Mesothelial cell of epicardium (in vitro differentiated cells): Measurements from ENCODE around the gene LCN9. TPM values are rescaled to one million over a fixed set of nuclear protein-coding genes. Genes with fewer than 3 reads are reported as not detected.
A peak's percentile ranks its signal among the peaks of the same experiment; 100 is the strongest.

Source experiments
- DNase-seq, 2 experiments: peaks; one replicate each; pipeline ENCODE4 v3.0.0; 2021; ENCODE audit warnings: low spot score in 2 of 2; ENCODE audit not compliant: unreplicated experiment in 2 of 2
- H3K27ac Mint-ChIP-seq: 2 replicates; pipeline ENCODE4 v1.8.0; 2021; ENCODE audit warnings: mixed read lengths
- H3K27me3 Mint-ChIP-seq: 2 replicates; pipeline ENCODE4 v1.8.0; 2021; ENCODE audit warnings: low read depth, mixed read lengths
- H3K36me3 Mint-ChIP-seq: 2 replicates; pipeline ENCODE4 v1.8.0; 2021; ENCODE audit warnings: mixed read lengths
- H3K4me1 Mint-ChIP-seq: 2 replicates; pipeline ENCODE4 v1.8.0; 2021; ENCODE audit warnings: mixed read lengths
- H3K4me3 Mint-ChIP-seq: 2 replicates; pipeline ENCODE4 v1.8.0; 2021; ENCODE audit warnings: mild to moderate bottlenecking, moderate library complexity, mixed read lengths
- H3K9me3 Mint-ChIP-seq: 2 replicates; pipeline ENCODE4 v1.8.0; 2021; ENCODE audit warnings: mixed read lengths
- total RNA-seq: library from RNA; stranded (reverse); gene quantifications from 3 replicates; pipeline ENCODE4 v1.2.1, GENCODE V29; 2021
- TF ChIP-seq, protein P1 (sequence below): fragments of 200-600 bp; sonication (generic); IDR thresholded peaks from one replicate; pipeline ENCODE4 v1.5.0; 2021; ENCODE audit warnings: antibody characterized with exemption; ENCODE audit not compliant: unreplicated experiment

LCN9 gene
- total RNA-seq, 1 donor from 2014 or later, result 1.7 TPM

DNA sequence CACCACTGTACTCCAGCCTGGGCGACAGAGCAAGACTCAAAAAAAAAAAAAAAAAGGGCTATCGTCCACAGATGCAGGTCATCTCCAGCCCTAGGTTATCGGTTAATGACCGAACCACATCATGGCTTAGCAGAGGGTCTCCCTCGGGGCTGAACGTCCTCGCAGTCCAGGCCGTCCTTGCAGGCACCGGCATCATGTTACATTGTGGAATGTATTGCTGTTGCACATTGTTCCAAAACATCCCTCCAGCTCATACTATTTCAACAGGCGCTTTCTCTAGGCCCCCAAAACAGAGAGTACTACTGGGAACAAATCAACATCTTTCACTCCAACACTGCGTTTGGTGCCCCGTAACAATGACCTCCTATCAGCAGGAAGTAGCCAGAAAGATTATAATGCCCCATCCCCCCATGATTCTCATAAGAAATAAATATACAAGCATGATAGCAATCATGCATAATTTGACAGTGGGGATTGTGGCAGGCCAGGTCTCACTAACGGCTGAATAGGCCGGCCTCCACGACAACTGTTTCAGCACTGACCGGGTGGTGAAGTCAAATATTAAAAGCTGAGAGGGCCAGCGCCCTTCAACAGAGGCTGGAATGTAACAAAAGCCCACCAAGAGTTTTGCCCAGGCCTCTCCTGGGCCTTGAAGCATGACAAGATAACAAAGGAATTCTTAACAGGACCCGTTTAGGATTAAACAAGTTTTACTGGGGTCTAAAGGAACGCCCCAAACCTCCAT, 1.1 kb upstream of the LCN9 start:
- TF ChIP-seq, protein P1, sequence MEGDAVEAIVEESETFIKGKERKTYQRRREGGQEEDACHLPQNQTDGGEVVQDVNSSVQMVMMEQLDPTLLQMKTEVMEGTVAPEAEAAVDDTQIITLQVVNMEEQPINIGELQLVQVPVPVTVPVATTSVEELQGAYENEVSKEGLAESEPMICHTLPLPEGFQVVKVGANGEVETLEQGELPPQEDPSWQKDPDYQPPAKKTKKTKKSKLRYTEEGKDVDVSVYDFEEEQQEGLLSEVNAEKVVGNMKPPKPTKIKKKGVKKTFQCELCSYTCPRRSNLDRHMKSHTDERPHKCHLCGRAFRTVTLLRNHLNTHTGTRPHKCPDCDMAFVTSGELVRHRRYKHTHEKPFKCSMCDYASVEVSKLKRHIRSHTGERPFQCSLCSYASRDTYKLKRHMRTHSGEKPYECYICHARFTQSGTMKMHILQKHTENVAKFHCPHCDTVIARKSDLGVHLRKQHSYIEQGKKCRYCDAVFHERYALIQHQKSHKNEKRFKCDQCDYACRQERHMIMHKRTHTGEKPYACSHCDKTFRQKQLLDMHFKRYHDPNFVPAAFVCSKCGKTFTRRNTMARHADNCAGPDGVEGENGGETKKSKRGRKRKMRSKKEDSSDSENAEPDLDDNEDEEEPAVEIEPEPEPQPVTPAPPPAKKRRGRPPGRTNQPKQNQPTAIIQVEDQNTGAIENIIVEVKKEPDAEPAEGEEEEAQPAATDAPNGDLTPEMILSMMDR, result no peak
- Mint-ChIP-seq H3K27me3 (peaks cover 4% of the 10 kb centered on the region), H3K36me3 (no peaks in the 10 kb centered on the region), H3K4me1 (peaks cover 27% of the 10 kb centered on the region), H3K27ac (peak overlapping the region; percentile 91), H3K4me3 (no peak overlapping the region), H3K9me3 (peaks cover 4% of the 10 kb centered on the region)
- DNase-seq, result no peak

DNA sequence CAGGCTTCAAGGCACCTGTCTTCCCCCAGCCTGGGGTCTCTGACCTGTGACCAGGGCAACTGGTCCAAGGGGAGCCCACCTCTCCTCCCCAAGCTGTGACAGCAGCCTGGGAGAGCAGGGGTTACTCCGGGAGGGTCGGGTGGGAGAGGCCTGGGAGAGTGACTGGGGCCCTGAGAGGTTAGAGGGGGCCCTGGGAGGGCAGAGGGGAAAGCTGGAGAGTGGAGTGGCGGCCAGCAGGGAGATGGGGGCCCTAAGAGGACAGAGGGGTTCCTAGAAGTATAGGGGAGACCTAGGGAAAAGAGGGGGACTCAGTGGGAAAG, 302 bp downstream of the LCN9 start:
- Mint-ChIP-seq H3K36me3 (peaks cover 1% of the 10 kb centered on the region), H3K27me3 (peaks cover 6% of the 10 kb centered on the region), H3K4me1 (peaks cover 27% of the 10 kb centered on the region), H3K9me3 (peaks cover 2% of the 10 kb centered on the region), H3K27ac (no peak overlapping the region), H3K4me3 (no peak overlapping the region)
- DNase-seq, result no peak
- TF ChIP-seq, protein P1, result no peak

DNA sequence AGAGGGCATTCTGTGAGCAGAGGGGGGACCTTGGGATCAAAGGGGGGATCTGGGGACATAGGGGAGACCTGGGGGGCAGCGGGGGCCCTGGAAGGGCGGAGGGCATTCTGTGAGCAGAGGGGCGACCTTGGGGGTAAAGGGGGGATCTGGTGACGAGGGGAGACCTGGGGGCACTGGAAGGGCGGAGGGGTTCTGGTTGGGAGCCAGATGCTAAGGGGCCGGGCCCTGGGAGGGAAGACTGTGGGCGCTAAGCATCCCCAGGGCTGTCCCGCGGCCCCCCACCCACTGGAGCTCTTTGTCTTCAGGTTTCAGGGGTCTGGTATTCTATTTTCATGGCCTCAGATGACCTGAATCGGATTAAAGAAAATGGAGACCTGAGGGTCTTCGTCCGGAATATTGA, 748 bp downstream of the LCN9 start:
- H3K36me3 Mint-ChIP-seq, result peaks cover 2% of the 10 kb centered on the region
- no peak overlapping the region for H3K4me3 Mint-ChIP-seq
- DNase-seq, result no peak
- peaks cover 6% of the 10 kb centered on the region for H3K27me3 Mint-ChIP-seq
- peaks cover 27% of the 10 kb centered on the region for H3K4me1 Mint-ChIP-seq
- no peak overlapping the region for H3K27ac Mint-ChIP-seq
- TF ChIP-seq, protein P1, result no peak
- peaks cover 5% of the 10 kb centered on the region for H3K9me3 Mint-ChIP-seq

- Mint-ChIP-seq H3K4me3 (no peak overlapping the region), H3K36me3 (peaks cover 2% of the 10 kb centered on the region), H3K9me3 (peaks cover 9% of the 10 kb centered on the region), H3K27ac (no peak overlapping the region), H3K4me1 (peaks cover 27% of the 10 kb centered on the region), H3K27me3 (peaks cover 6% of the 10 kb centered on the region)
- TF ChIP-seq, protein P1, result no peak
- DNase-seq, result no peak
Observed at GRCh38 chr9:135664266-135664665, 1.2 kb downstream of the LCN9 start.

DNA sequence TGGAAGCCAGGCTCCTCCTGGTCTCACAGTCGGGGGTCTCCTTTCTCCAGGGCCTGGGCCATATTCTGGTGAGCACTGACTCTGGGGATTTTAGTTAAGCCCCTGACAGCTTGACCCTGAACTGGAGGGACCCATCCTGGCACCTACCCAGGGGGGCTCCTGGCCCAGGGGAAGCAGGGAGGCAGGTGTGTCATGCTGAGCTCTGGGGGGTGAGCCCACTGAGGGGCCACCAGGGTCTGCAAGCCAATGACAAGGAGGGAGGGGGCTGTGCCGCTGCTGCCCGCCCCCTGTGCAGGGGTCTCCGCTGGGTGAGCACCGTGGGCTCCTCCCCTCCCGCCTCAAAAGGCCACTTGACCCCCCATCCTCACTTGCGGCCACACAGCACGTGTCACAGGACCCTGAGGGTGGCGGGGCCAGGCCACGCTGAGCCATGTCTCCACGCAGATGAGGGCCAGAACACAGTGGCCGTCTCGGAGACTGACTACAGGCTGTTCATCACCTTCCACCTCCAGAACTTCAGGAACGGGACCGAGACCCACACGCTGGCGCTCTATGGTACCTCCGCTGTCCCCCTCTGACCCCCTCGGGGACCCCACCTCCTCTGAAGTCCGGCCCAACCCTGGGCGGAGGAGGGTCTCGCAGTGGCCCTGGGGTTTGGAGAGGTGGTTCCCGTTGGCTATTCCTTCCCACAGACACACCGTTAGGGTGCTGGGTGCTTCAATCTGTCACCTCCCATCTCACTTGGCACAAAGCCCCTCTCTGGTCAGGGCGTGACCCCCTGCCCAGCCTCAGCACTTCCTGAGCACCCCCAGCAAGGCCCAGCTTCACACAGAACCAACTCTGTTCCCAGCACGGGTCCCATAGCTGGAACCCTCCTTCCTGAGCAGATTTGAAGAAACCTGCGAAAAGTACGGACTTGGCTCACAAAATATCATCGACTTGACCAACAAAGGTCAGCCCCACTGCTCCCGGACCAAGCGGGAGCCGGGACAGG, 2.0 kb downstream of the LCN9 start:
- H3K9me3 Mint-ChIP-seq, result peaks cover 9% of the 10 kb centered on the region
- peaks cover 6% of the 10 kb centered on the region for H3K27me3 Mint-ChIP-seq
- H3K27ac Mint-ChIP-seq, result no peak overlapping the region
- TF ChIP-seq, protein P1, result no peak
- DNase-seq, result no peak
- H3K4me3 Mint-ChIP-seq, result no peak overlapping the region
- peaks cover 27% of the 10 kb centered on the region for H3K4me1 Mint-ChIP-seq
- H3K36me3 Mint-ChIP-seq, result peaks cover 2% of the 10 kb centered on the region
